ENCODE results near the gene SLC4A1.
"Not testable (repeated sequence)": the region's sequence is repeated elsewhere in the genome, so short reads cannot be mapped to it uniquely, and the experiment has no call there.

Gene SLC4A1

GRCh38 chr17:44255915-44256314, 12.0 kb downstream of the SLC4A1 start:
- no peaks in the 10 kb centered on the region for H3K4me1 Mint-ChIP-seq
- no peak overlapping the region for H3K4me3 Mint-ChIP-seq
- no peak for DNase-seq
- no peaks in the 10 kb centered on the region for H3K36me3 Mint-ChIP-seq
- H3K27me3 Mint-ChIP-seq, result peaks cover 30% of the 10 kb centered on the region
- no peaks in the 10 kb centered on the region for H3K9me3 Mint-ChIP-seq
- CTCF ChIA-PET, result no interaction called here
- H3K27ac Mint-ChIP-seq, result no peak overlapping the region

DNA sequence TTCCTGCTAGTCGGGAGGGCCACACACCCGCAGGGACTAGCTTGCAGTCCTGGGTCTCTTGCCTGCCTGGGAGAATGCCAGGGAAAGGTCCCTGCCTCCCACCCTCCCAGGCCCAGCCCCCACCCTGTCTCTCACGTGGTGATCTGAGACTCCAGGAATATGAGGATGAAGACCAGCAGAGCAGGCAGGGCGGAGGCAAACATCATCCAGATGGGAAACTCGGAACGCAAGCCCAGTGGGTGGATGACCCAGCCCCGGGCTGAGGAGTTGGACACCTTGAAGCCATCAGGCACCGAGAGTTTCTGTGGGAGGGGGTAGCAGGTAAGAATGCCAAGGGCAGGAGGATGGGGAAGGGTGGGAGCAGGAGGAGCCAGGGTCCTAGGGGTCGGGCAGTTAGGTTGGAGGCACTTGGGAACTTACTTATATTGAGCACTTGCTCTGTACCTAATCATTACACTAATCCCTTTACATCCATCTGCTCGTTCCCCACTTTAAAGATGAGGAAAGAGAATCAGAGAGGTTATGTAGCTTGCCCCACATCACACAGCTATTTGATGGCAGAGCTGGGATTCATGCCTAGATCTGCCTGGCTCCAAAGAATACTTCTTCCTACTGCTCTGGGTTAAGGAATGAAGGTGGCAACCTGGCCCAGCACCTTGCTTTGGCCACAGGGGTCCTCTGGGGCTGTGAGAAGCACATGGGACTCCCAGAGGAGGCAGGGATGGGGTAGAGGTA, 13.4 kb downstream of the SLC4A1 start:
- Mint-ChIP-seq H3K27me3 (peaks cover 30% of the 10 kb centered on the region), H3K9me3 (no peaks in the 10 kb centered on the region), H3K36me3 (no peaks in the 10 kb centered on the region), H3K4me1 (peaks cover 2% of the 10 kb centered on the region), H3K27ac (no peak overlapping the region), H3K4me3 (no peak overlapping the region)
- CTCF ChIA-PET, result interaction anchor here (0.5 kb wide), 1 partner anchor 77 kb away, joined by 4 read pairs; no protein-coding TSS in a partner anchor
- DNase-seq, result no peak

DNA sequence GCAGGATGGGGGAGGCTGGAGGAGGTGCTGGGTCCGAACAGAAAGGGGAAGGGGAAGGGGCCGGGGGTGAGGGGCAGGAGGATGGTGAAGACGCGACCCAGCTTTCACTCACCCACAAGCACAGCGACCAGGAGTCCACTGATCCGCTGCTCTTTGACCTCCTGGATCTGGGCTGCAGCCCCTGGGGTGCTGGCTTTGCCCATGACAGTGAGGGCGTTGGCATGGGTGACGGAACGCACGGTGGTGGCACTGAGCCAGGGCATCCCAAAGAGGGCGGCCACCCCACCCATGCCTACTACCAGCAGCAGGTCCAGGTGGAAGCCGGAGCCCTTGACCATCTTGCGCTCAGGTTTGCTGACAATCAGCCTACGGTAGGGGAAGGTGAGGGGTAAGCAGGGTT, 14.9 kb downstream of the SLC4A1 start:
- Mint-ChIP-seq H3K9me3 (no peaks in the 10 kb centered on the region), H3K36me3 (no peaks in the 10 kb centered on the region), H3K27ac (no peak overlapping the region), H3K27me3 (peaks cover 30% of the 10 kb centered on the region), H3K4me1 (peaks cover 14% of the 10 kb centered on the region), H3K4me3 (no peak overlapping the region)
- no peak for DNase-seq
- CTCF ChIA-PET, result no interaction called here

- Mint-ChIP-seq H3K4me3 (no peak overlapping the region), H3K27ac (no peak overlapping the region), H3K27me3 (peaks cover 17% of the 10 kb centered on the region), H3K4me1 (peaks cover 34% of the 10 kb centered on the region), H3K9me3 (no peaks in the 10 kb centered on the region), H3K36me3 (no peaks in the 10 kb centered on the region)
- CTCF ChIA-PET, result no interaction called here
- no peak for DNase-seq
These were observed 16.9 kb downstream of the SLC4A1 start for GRCh38 chr17:44251062-44251461.

- Mint-ChIP-seq H3K4me1 (peaks cover 42% of the 10 kb centered on the region), H3K27ac (no peak overlapping the region), H3K36me3 (no peaks in the 10 kb centered on the region), H3K27me3 (peaks cover 9% of the 10 kb centered on the region), H3K9me3 (no peaks in the 10 kb centered on the region), H3K4me3 (no peak overlapping the region)
- DNase-seq, result no peak
- CTCF ChIA-PET, result interaction anchor here (0.7 kb wide), 1 partner anchor 104 kb away, joined by 3 read pairs; no protein-coding TSS in a partner anchor
These were observed 18.3 kb downstream of the SLC4A1 start for GRCh38 chr17:44249501-44250246.

DNA sequence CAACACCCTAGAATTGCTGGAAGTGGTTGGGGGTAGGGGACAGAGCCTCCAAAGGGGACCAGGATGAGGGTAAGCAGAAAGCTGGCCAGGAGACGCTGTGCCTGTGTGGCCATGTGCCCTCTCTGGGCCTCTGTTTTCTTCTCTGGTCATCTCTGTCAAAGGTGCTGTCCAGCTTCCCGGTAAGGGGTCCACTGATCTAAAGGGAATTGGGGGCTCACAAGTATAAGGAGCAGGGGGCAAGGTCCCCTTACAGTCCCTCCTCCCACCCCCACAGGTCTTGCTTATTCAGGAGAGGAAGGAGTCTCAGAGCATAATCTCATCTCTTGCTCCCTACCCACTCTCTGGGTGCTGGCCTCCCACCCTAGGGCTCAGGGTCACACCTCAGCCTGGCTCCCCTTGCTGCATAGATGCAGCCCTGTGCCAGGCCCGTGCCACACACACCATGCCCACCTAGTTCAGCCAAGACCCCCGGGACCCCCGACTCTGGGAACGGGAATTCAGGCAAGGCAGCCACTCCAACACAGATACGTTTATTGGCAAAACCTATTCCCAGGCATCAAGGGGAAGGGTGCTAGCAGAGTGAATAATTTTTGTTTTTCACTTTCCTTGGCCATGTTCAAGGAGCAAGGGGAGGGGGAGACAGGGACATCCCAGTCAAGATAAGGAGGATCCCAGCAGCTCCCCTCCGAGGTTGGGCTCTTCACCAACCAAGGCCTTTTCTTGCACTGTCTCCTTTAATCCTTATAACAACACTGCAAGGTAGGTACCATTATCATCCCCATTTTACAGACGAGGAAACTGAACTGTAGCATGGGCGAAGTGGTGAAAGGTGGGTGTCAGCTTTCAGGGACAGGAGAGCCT, 19.8 kb downstream of the SLC4A1 start:
- no peak for DNase-seq
- H3K27ac Mint-ChIP-seq, result no peak overlapping the region
- no peaks in the 10 kb centered on the region for H3K36me3 Mint-ChIP-seq
- peaks cover 4% of the 10 kb centered on the region for H3K27me3 Mint-ChIP-seq
- H3K9me3 Mint-ChIP-seq, result no peaks in the 10 kb centered on the region
- H3K4me1 Mint-ChIP-seq, result peaks cover 42% of the 10 kb centered on the region
- CTCF ChIA-PET, result interaction anchor here (1.2 kb wide), 1 partner anchor 12 kb away, joined by 3 read pairs; no protein-coding TSS in a partner anchor
- H3K4me3 Mint-ChIP-seq, result no peak overlapping the region

DNA sequence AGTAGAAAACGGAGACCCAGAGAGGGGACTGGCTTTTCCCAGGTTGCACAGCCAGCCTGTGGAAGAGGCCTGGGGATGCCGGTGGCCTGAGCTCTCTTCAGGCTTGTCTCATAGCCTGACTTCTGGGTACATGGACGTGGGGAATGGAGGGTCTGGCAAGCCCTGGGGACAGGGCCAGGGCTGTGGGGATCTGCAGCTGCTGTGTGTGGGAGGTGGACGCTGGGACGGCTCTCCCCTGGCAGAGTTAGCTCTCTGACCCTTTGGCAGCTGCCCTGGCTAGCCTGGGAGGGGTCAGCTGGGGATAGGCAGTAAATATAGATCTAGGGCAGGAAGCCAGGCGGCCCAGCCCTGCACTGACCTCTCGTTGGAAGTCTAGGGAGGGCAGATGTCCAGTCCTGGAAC, 20.5 kb downstream of the SLC4A1 start:
- Mint-ChIP-seq H3K9me3 (no peaks in the 10 kb centered on the region), H3K4me3 (no peak overlapping the region), H3K27me3 (no peaks in the 10 kb centered on the region), H3K4me1 (peaks cover 42% of the 10 kb centered on the region), H3K36me3 (no peaks in the 10 kb centered on the region), H3K27ac (no peak overlapping the region)
- DNase-seq, result no peak
- CTCF ChIA-PET, result interaction anchor here (1.1 to 1.2 kb wide), 2 partner anchors 13 to 29 kb away, joined by 3 read pairs; no protein-coding TSS in a partner anchor

GRCh38 chr17:44241106-44241624, 26.8 kb downstream of the SLC4A1 start:
- H3K4me3 Mint-ChIP-seq, result no peak overlapping the region
- CTCF ChIA-PET, result no interaction called here

GRCh38 chr17:44237886-44238285, 30.0 kb downstream of the SLC4A1 start:
- H3K9me3 Mint-ChIP-seq, H3K4me3 Mint-ChIP-seq, CTCF ChIA-PET, DNase-seq, H3K4me1 Mint-ChIP-seq, H3K36me3 Mint-ChIP-seq, H3K27ac Mint-ChIP-seq: not testable (repeated sequence)
- peaks cover 31% of the 10 kb centered on the region for H3K27me3 Mint-ChIP-seq

More at GRCh38 chr17:44241106-44241624, 26.8 kb downstream of the SLC4A1 start:
- no peak overlapping the region for H3K27ac Mint-ChIP-seq
- no peak for DNase-seq
- H3K4me1 Mint-ChIP-seq, result peaks cover 9% of the 10 kb centered on the region
- H3K27me3 Mint-ChIP-seq, result peaks cover 16% of the 10 kb centered on the region
- H3K36me3 Mint-ChIP-seq, result no peaks in the 10 kb centered on the region
- H3K9me3 Mint-ChIP-seq, result no peaks in the 10 kb centered on the region

DNA sequence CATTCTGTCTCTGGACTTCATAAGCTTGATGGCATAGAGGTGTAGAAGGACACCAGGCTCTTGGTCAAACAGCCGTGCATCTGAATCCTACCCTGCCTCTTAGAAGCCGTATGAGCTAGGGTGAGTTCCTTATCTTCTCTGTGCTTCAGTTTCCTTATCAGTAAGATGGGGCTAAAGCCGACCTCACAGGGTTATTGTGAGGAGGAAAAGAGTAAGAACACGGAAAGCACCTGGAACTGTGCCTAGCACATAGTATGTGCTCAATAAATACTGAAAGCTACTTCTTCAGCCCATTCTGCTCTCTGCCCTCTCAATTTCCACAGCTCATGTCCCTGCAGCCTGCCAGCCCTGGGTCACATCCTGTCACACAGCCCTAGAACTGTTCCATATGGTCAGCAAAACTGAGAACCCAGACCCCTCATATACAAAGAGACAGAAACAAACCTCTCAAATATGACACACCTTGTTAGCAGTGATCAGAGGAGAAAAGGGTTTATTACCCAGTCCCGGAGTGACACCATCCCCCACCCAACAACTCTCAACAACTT, 31.4 kb downstream of the SLC4A1 start:
- Mint-ChIP-seq H3K4me1 (peaks cover 6% of the 10 kb centered on the region), H3K9me3 (no peaks in the 10 kb centered on the region), H3K27ac (no peak overlapping the region), H3K36me3 (no peaks in the 10 kb centered on the region), H3K4me3 (no peak overlapping the region), H3K27me3 (peaks cover 42% of the 10 kb centered on the region)
- no peak for DNase-seq
- CTCF ChIA-PET, result no interaction called here

DNA sequence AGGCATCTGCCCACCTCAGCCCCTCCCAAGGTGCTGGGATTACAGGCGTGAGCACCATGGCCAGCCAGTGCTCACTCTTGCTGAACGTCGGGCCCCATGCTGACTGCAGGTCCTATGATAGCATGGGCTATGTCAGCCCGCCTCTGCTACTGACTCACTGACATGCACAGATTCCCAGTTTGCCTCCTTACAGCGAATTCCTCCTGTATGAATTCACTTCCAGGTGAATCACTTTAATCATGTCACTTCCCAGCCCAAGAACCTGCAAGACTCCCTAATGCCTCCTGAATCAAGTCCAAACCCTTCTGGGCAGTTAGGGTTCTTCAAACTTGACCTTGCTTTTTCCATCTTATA, 32.4 kb downstream of the SLC4A1 start:
- CTCF ChIA-PET, result no interaction called here
- no peaks in the 10 kb centered on the region for H3K36me3 Mint-ChIP-seq
- H3K4me1 Mint-ChIP-seq, result peaks cover 6% of the 10 kb centered on the region
- no peak overlapping the region for H3K27ac Mint-ChIP-seq
- no peaks in the 10 kb centered on the region for H3K9me3 Mint-ChIP-seq
- no peak overlapping the region for H3K4me3 Mint-ChIP-seq
- peaks cover 49% of the 10 kb centered on the region for H3K27me3 Mint-ChIP-seq
- no peak for DNase-seq

GRCh38 chr17:44233582-44233981, 34.4 kb downstream of the SLC4A1 start:
- Mint-ChIP-seq H3K36me3 (no peaks in the 10 kb centered on the region), H3K27ac (no peak overlapping the region), H3K4me1 (peaks cover 6% of the 10 kb centered on the region), H3K27me3 (peaks cover 56% of the 10 kb centered on the region), H3K9me3 (no peaks in the 10 kb centered on the region), H3K4me3 (no peak overlapping the region)
- CTCF ChIA-PET, result no interaction called here
- no peak for DNase-seq

- Mint-ChIP-seq H3K27ac (no peak overlapping the region), H3K27me3 (peaks cover 65% of the 10 kb centered on the region), H3K36me3 (no peaks in the 10 kb centered on the region), H3K4me1 (peaks cover 6% of the 10 kb centered on the region), H3K9me3 (no peaks in the 10 kb centered on the region), H3K4me3 (no peak overlapping the region)
- no peak for DNase-seq
- CTCF ChIA-PET, result no interaction called here
These were observed 35.9 kb downstream of the SLC4A1 start for GRCh38 chr17:44232061-44232460.

GRCh38 chr17:44230140-44230539, 37.8 kb downstream of the SLC4A1 start:
- H3K36me3 Mint-ChIP-seq, result no peaks in the 10 kb centered on the region
- peaks cover 5% of the 10 kb centered on the region for H3K4me1 Mint-ChIP-seq
- CTCF ChIA-PET, result no interaction called here
- DNase-seq, result no peak
- peaks cover 49% of the 10 kb centered on the region for H3K27me3 Mint-ChIP-seq
- no peaks in the 10 kb centered on the region for H3K9me3 Mint-ChIP-seq
- no peak overlapping the region for H3K27ac Mint-ChIP-seq
- H3K4me3 Mint-ChIP-seq, result no peak overlapping the region

All from activated naive CD4-positive, alpha-beta T cell treated with anti-CD3 and anti-CD28 coated beads, Interleukin-2, amount 10 ng/mL, durations not matched to agents 7 days and 5 days (primary cell).